RWPE2 (cell line): ENCODE measurements around the gene ZRANB3.

Experiments used
- ATAC-seq: fragments of 200-7000 bp; cut with Tn5 transposase; 3 replicates; pipeline ENCODE4 v1.9.1; 2021; ENCODE audit warnings: low read depth
- DNase-seq: peaks from one replicate; pipeline ENCODE4 v3.0.0-alpha.2; 2020; ENCODE audit warnings: low spot score
- H3K27ac ChIP-seq: fragments of 450-650 bp; 2 replicates; pipeline ENCODE4 v1.5.1; 2017; ENCODE audit warnings: mild to moderate bottlenecking; ENCODE audit not compliant: poor library complexity, severe bottlenecking
- H3K27me3 ChIP-seq: fragments of 250-450 bp; sonication (Bioruptor Pico); 2 replicates; pipeline ENCODE4 v1.5.1; 2021; ENCODE audit warnings: mild to moderate bottlenecking, moderate library complexity; ENCODE audit not compliant: insufficient read depth, poor library complexity, severe bottlenecking
- H3K36me3 ChIP-seq: fragments of 250-450 bp; sonication (Bioruptor Pico); 2 replicates; pipeline ENCODE4 v1.5.1; 2020; ENCODE audit warnings: low read depth, mild to moderate bottlenecking, moderate library complexity
- H3K4me1 ChIP-seq: fragments of 250-450 bp; sonication (Bioruptor Pico); 2 replicates; pipeline ENCODE4 v1.5.1; 2021; ENCODE audit warnings: mild to moderate bottlenecking, moderate library complexity; ENCODE audit not compliant: insufficient read depth, poor library complexity, severe bottlenecking
- H3K4me3 ChIP-seq: fragments of 250-450 bp; sonication (Bioruptor Pico); 2 replicates; pipeline ENCODE4 v1.5.1; 2021; ENCODE audit warnings: mild to moderate bottlenecking, moderate library complexity; ENCODE audit not compliant: severe bottlenecking
- H3K9me3 ChIP-seq: fragments of 250-450 bp; sonication (Bioruptor Pico); 2 replicates; pipeline ENCODE4 v1.5.1; 2021; ENCODE audit warnings: mild to moderate bottlenecking, moderate library complexity; ENCODE audit not compliant: severe bottlenecking
- TF ChIP-seq, protein P1 (sequence below): fragments of 450-650 bp; IDR thresholded peaks from one replicate; pipeline ENCODE4 v1.5.1; 2017; ENCODE audit warnings: mild to moderate bottlenecking, moderate library complexity; ENCODE audit not compliant: poor library complexity, severe bottlenecking

Gene ZRANB3

DNA sequence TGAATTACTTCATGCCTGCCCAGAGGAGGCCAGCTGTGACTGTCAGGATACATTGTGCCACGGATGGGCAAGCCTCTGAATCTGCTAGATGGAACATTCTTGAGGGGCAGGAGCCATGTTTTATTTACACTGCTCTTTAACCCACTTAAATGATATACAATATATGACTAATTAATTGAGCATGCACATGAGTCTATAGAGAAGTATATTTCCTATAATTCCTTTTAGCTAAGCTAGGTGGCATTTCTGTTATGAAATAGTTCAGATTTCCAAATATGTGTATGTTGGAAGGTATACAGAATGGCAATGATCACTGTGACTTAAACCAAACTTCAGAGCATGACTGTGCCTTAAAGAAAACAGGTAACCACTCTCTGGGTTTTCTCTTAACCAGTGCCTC is 347.2 kb downstream of the ZRANB3 start:
- DNase-seq = no peak
- peak; percentile 62 for ATAC-seq
- Histone ChIP-seq H3K27ac (no peak overlapping the region), H3K9me3 (no peaks in the 10 kb centered on the region), H3K4me1 (no peaks in the 10 kb centered on the region), H3K36me3 (peaks cover 5% of the 10 kb centered on the region; the same call in 1 of the 2 replicates), H3K27me3 (no peaks in the 10 kb centered on the region), H3K4me3 (no peak overlapping the region)
- TF ChIP-seq, protein P1, sequence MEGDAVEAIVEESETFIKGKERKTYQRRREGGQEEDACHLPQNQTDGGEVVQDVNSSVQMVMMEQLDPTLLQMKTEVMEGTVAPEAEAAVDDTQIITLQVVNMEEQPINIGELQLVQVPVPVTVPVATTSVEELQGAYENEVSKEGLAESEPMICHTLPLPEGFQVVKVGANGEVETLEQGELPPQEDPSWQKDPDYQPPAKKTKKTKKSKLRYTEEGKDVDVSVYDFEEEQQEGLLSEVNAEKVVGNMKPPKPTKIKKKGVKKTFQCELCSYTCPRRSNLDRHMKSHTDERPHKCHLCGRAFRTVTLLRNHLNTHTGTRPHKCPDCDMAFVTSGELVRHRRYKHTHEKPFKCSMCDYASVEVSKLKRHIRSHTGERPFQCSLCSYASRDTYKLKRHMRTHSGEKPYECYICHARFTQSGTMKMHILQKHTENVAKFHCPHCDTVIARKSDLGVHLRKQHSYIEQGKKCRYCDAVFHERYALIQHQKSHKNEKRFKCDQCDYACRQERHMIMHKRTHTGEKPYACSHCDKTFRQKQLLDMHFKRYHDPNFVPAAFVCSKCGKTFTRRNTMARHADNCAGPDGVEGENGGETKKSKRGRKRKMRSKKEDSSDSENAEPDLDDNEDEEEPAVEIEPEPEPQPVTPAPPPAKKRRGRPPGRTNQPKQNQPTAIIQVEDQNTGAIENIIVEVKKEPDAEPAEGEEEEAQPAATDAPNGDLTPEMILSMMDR = no peak

GRCh38 chr2:135182601-135183000 is 348.4 kb downstream of the ZRANB3 start:
- no peaks in the 10 kb centered on the region for H3K27me3 ChIP-seq
- DNase-seq = no peak
- no peak overlapping the region for H3K4me3 ChIP-seq
- peaks cover 5% of the 10 kb centered on the region; the same call in 1 of the 2 replicates for H3K36me3 ChIP-seq
- H3K27ac ChIP-seq = no peak overlapping the region
- ATAC-seq = no peak
- TF ChIP-seq, protein P1 = no peak
- no peaks in the 10 kb centered on the region for H3K9me3 ChIP-seq
- H3K4me1 ChIP-seq = no peaks in the 10 kb centered on the region

DNA sequence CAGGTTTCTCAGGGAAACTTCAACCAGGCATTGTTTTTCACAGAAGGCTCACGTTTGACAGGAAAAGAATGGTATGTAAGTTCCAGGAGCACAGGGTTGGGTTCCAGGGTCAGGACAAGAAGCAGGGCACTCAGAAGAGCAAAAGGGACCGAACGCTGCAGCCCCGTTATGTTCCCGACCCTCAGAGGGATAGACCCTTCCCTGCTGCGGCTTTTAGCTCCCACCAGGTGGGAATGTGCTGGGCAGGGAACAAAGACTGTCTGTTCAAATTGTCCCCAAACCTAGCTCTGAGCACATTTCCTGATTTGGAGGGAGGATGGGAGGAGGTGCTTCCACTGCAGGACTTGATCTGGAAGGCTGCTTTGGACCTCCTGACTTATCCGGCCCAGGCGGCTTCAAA is 348.8 kb downstream of the ZRANB3 start:
- no peak overlapping the region for H3K27ac ChIP-seq
- no peak overlapping the region for H3K4me3 ChIP-seq
- no peaks in the 10 kb centered on the region for H3K27me3 ChIP-seq
- TF ChIP-seq, protein P1 = no peak
- peaks cover 5% of the 10 kb centered on the region; the same call in 1 of the 2 replicates for H3K36me3 ChIP-seq
- ATAC-seq = no peak
- H3K4me1 ChIP-seq = no peaks in the 10 kb centered on the region
- no peak for DNase-seq
- no peaks in the 10 kb centered on the region for H3K9me3 ChIP-seq

DNA sequence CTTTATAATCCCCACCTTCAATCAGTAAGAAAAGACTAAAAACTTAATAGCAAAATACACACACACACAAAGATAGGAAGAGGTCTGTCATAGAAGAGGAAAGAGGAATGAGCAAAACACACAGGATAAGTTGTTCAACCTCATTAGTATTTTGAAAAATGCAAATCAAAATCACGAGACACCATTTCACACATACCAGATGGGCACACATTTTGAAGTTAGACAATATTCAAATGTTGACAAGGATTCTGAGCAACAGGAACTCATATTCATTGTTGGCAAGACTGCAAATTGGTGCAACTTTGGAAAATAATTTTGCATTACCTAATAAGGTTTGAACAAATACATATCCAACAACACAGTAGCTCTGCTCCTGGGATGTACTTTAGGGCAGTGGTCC is 351.3 kb downstream of the ZRANB3 start:
- DNase-seq = no peak
- Histone ChIP-seq H3K4me3 (no peak overlapping the region), H3K27ac (no peak overlapping the region), H3K27me3 (no peaks in the 10 kb centered on the region), H3K4me1 (no peaks in the 10 kb centered on the region), H3K36me3 (peaks cover 5% of the 10 kb centered on the region; the same call in 1 of the 2 replicates), H3K9me3 (no peaks in the 10 kb centered on the region)
- ATAC-seq = no peak
- TF ChIP-seq, protein P1 = no peak

DNA sequence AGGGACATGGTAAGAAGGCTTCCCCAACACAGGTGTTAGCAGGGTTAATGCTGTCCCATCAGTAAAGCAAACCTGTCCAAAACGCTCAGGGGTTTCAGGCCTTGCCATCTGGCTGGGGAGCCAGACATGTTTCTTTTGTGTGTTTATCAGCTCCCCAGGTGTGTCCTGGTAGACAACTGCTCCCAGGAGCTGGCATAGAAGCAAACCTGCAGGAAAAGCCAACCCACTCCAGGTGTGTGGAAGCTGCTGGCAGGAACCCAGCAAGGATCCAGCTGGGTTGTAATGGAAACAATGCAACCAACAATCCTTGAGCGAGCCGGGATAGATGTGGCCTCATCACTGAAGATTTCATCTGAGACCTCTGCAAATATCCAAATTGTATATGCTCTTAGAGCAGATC is 355.8 kb downstream of the ZRANB3 start:
- no peak overlapping the region for H3K27ac ChIP-seq
- TF ChIP-seq, protein P1 = no peak
- ATAC-seq = no peak

More for the DNA sequence above, 355.8 kb downstream of the ZRANB3 start:
- no peak overlapping the region for H3K4me3 ChIP-seq
- no peaks in the 10 kb centered on the region for H3K27me3 ChIP-seq
- H3K4me1 ChIP-seq = no peaks in the 10 kb centered on the region
- DNase-seq = no peak
- peaks cover 9% of the 10 kb centered on the region for H3K36me3 ChIP-seq
- no peaks in the 10 kb centered on the region for H3K9me3 ChIP-seq
